Endothelial cell (in vitro differentiated cells): ENCODE data around the gene CACNA2D4. TPM values are rescaled to one million over a fixed set of nuclear protein-coding genes. Genes with fewer than 3 reads are reported as not detected.

Source experiments
- DNase-seq: peaks from one replicate; pipeline ENCODE4 v3.0.0; 2021; ENCODE audit warnings: low spot score
- H3K27ac Mint-ChIP-seq: one replicate; pipeline ENCODE4 v1.8.0; 2021; ENCODE audit warnings: mixed read lengths, inconsistent platforms; ENCODE audit not compliant: unreplicated experiment
- H3K27me3 Mint-ChIP-seq: one replicate; pipeline ENCODE4 v1.8.0; 2021; ENCODE audit warnings: mild to moderate bottlenecking, moderate library complexity, mixed read lengths, inconsistent platforms; ENCODE audit not compliant: unreplicated experiment
- H3K36me3 Mint-ChIP-seq: one replicate; pipeline ENCODE4 v1.8.0; 2021; ENCODE audit warnings: mild to moderate bottlenecking, low read depth, mixed read lengths, inconsistent platforms; ENCODE audit not compliant: unreplicated experiment
- H3K4me1 Mint-ChIP-seq: one replicate; pipeline ENCODE4 v1.8.0; 2021; ENCODE audit warnings: mild to moderate bottlenecking, mixed read lengths, inconsistent platforms; ENCODE audit not compliant: unreplicated experiment
- H3K4me3 Mint-ChIP-seq: one replicate; pipeline ENCODE4 v1.8.0; 2021; ENCODE audit warnings: mild to moderate bottlenecking, mixed read lengths, inconsistent platforms; ENCODE audit not compliant: unreplicated experiment
- H3K9me3 Mint-ChIP-seq: one replicate; pipeline ENCODE4 v1.8.0; 2021; ENCODE audit warnings: mixed read lengths, inconsistent platforms; ENCODE audit not compliant: unreplicated experiment
- CTCF ChIP-seq: fragments of 200-600 bp; sonication (generic); IDR thresholded peaks from one replicate; pipeline ENCODE4 v1.5.0; 2021; ENCODE audit warnings: antibody characterized with exemption; ENCODE audit not compliant: unreplicated experiment
- total RNA-seq: library from RNA; stranded (reverse); fragmentation: NEBNext Ultra II Directional; extraction: Animal tissue kit (Norgen Biotek cat#: 25700); gene quantifications from one replicate; pipeline ENCODE4 v1.2.1, GENCODE V29; 2021; ENCODE audit not compliant: unreplicated experiment

The CACNA2D4 gene
- total RNA-seq, 1 donor from 2014 or later: 0.28 TPM

GRCh38 chr12:1766110-1766509 is 152.3 kb downstream of the CACNA2D4 start:
- H3K27me3 Mint-ChIP-seq: no peaks in the 10 kb centered on the region
- no peaks in the 10 kb centered on the region for H3K36me3 Mint-ChIP-seq
- no peaks in the 10 kb centered on the region for H3K9me3 Mint-ChIP-seq
- H3K4me1 Mint-ChIP-seq: no peaks in the 10 kb centered on the region
- DNase-seq: no peak
- H3K27ac Mint-ChIP-seq: no peak overlapping the region
- no peak overlapping the region for H3K4me3 Mint-ChIP-seq
- no peak for TF ChIP-seq CTCF

- TF ChIP-seq CTCF: no peak
- no peak for DNase-seq
- Mint-ChIP-seq H3K27ac (no peak overlapping the region), H3K9me3 (no peaks in the 10 kb centered on the region), H3K4me3 (no peak overlapping the region), H3K4me1 (no peaks in the 10 kb centered on the region), H3K36me3 (no peaks in the 10 kb centered on the region), H3K27me3 (no peaks in the 10 kb centered on the region)
Measured at GRCh38 chr12:1763153-1763552, 155.3 kb downstream of the CACNA2D4 start.

- Mint-ChIP-seq H3K27ac (no peak overlapping the region), H3K9me3 (no peaks in the 10 kb centered on the region), H3K4me3 (no peak overlapping the region), H3K36me3 (peaks cover 3% of the 10 kb centered on the region), H3K27me3 (no peaks in the 10 kb centered on the region), H3K4me1 (no peaks in the 10 kb centered on the region)
- DNase-seq: no peak
- no peak for TF ChIP-seq CTCF
Measured at GRCh38 chr12:1761857-1762256, 156.6 kb downstream of the CACNA2D4 start.

GRCh38 chr12:1760566-1761382 is 157.7 kb downstream of the CACNA2D4 start:
- Mint-ChIP-seq H3K4me3 (no peak overlapping the region), H3K27me3 (no peaks in the 10 kb centered on the region), H3K27ac (no peak overlapping the region), H3K9me3 (no peaks in the 10 kb centered on the region), H3K4me1 (no peaks in the 10 kb centered on the region), H3K36me3 (peaks cover 3% of the 10 kb centered on the region)
- no peak for TF ChIP-seq CTCF
- no peak for DNase-seq

GRCh38 chr12:1758887-1759286 is 159.6 kb downstream of the CACNA2D4 start:
- no peaks in the 10 kb centered on the region for H3K4me1 Mint-ChIP-seq
- no peak overlapping the region for H3K4me3 Mint-ChIP-seq
- H3K9me3 Mint-ChIP-seq: no peaks in the 10 kb centered on the region
- no peak overlapping the region for H3K27ac Mint-ChIP-seq
- no peak for TF ChIP-seq CTCF
- no peaks in the 10 kb centered on the region for H3K27me3 Mint-ChIP-seq
- peaks cover 8% of the 10 kb centered on the region for H3K36me3 Mint-ChIP-seq
- DNase-seq: no peak
